Neural crest cell (in vitro differentiated cells): Measurements from ENCODE around the gene DYNLL2. TPM values are rescaled to one million over a fixed set of nuclear protein-coding genes. Genes with fewer than 3 reads are reported as not detected.

Experiments used
- DNase-seq: peaks from one replicate; pipeline ENCODE4 v3.0.0; 2021; ENCODE audit warnings: low read depth, mixed read lengths, low spot score
- H3K27ac Mint-ChIP-seq: one replicate; pipeline ENCODE4 v1.8.0; 2021; ENCODE audit warnings: mild to moderate bottlenecking, mixed read lengths; ENCODE audit not compliant: unreplicated experiment
- H3K27me3 Mint-ChIP-seq: 2 replicates; pipeline ENCODE4 v1.8.0; 2021; ENCODE audit warnings: low read depth, mild to moderate bottlenecking, mixed read lengths
- H3K36me3 Mint-ChIP-seq: 2 replicates; pipeline ENCODE4 v1.8.0; 2021; ENCODE audit warnings: low read depth, mild to moderate bottlenecking, mixed read lengths
- H3K4me1 Mint-ChIP-seq: 2 replicates; pipeline ENCODE4 v1.8.0; 2021; ENCODE audit warnings: mixed read lengths
- H3K4me3 Mint-ChIP-seq: one replicate; pipeline ENCODE4 v1.8.0; 2021; ENCODE audit warnings: mild to moderate bottlenecking, mixed read lengths
- H3K9me3 Mint-ChIP-seq: 2 replicates; pipeline ENCODE4 v1.8.0; 2021; ENCODE audit warnings: mixed read lengths
- CTCF ChIP-seq: fragments of 200-600 bp; sonication (generic); conservative IDR thresholded peaks from 2 replicates; pipeline ENCODE4 v1.5.0; 2021; ENCODE audit warnings: antibody characterized with exemption, mild to moderate bottlenecking
- total RNA-seq: library from RNA; stranded (reverse); gene quantifications from 2 replicates; pipeline ENCODE4 v1.2.1, GENCODE V29; 2021

DYNLL2 gene
- total RNA-seq, 1 donor from 2014 or later, result 95.9 TPM

- Mint-ChIP-seq H3K9me3 (no peaks in the 10 kb centered on the region), H3K36me3 (no peaks in the 10 kb centered on the region), H3K4me3 (no peak overlapping the region), H3K4me1 (peaks cover 15% of the 10 kb centered on the region), H3K27ac (no peak overlapping the region), H3K27me3 (no peaks in the 10 kb centered on the region)
- no peak for DNase-seq
- TF ChIP-seq CTCF, result no peak
These were observed 30.8 kb upstream of the DYNLL2 start for GRCh38 chr17:58052407-58052806.

DNA sequence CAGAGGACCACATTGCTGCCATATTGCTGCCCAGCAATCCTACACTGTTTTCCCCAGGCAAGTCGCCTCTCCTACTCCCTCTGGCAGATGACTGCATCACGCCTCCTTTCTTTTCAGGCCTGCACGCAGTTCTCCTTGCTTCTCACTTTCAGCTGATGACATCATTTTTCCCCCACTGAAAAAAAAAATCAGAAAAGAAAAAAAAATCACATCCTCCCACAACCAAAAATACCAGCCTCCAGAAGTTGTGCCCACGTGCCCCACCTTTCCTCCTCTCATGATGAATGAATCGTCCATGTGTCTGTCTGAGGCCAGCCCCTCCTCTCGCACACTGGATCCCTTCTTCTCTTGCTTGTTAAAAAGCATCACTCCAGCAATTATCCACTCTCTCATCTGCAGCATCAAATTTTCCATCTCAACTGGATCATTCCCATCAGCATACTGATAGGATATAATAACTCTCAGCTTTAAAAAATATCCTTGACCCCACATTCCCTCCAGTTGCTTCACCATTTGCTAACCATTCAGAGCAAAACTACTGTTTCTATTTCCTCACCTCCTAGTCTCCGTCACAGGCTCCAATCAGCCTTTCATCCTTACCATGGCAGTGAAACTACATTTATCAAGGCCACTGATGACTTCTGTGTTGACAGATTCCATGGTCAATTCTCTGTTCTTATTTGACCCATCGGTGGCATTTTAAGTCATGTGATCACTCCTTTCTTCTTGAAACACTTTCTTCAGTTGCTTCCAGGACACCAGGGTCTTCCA lies 30.1 kb upstream of the DYNLL2 start:
- no peaks in the 10 kb centered on the region for H3K27me3 Mint-ChIP-seq
- H3K4me3 Mint-ChIP-seq, result no peak overlapping the region

GRCh38 chr17:58054641-58055040 lies 28.6 kb upstream of the DYNLL2 start:
- H3K9me3 Mint-ChIP-seq, result no peaks in the 10 kb centered on the region
- no peaks in the 10 kb centered on the region for H3K27me3 Mint-ChIP-seq
- TF ChIP-seq CTCF, result no peak
- H3K4me1 Mint-ChIP-seq, result peaks cover 15% of the 10 kb centered on the region
- no peaks in the 10 kb centered on the region for H3K36me3 Mint-ChIP-seq
- no peak for DNase-seq
- H3K27ac Mint-ChIP-seq, result no peak overlapping the region
- no peak overlapping the region for H3K4me3 Mint-ChIP-seq

More for the DNA sequence above, 30.1 kb upstream of the DYNLL2 start:
- no peak for TF ChIP-seq CTCF
- no peak for DNase-seq
- H3K9me3 Mint-ChIP-seq, result no peaks in the 10 kb centered on the region
- H3K4me1 Mint-ChIP-seq, result peaks cover 15% of the 10 kb centered on the region
- no peak overlapping the region for H3K27ac Mint-ChIP-seq
- no peaks in the 10 kb centered on the region for H3K36me3 Mint-ChIP-seq

DNA sequence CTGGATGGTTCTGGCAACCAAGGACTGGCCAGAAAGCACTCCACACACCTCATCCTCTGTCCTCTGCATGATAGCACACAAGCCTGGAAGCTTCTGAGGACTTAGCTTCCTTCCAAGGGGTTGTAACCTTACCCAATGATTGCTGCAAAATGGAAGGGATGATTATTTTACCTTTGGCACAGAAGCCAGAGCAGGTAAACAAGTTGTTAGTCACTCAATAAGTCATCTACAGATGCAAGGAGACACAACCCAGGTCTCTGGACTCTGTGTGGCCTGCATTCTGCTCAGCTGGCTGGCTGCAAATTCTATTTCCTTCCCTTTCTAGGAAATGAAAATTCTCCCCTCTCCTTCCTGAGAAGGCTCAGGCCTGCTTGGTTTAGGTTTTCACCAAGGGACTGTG lies 26.7 kb upstream of the DYNLL2 start:
- TF ChIP-seq CTCF, result no peak
- Mint-ChIP-seq H3K4me1 (peaks cover 15% of the 10 kb centered on the region), H3K4me3 (no peak overlapping the region), H3K27ac (no peak overlapping the region), H3K27me3 (no peaks in the 10 kb centered on the region), H3K9me3 (no peaks in the 10 kb centered on the region), H3K36me3 (no peaks in the 10 kb centered on the region)
- DNase-seq, result no peak

DNA sequence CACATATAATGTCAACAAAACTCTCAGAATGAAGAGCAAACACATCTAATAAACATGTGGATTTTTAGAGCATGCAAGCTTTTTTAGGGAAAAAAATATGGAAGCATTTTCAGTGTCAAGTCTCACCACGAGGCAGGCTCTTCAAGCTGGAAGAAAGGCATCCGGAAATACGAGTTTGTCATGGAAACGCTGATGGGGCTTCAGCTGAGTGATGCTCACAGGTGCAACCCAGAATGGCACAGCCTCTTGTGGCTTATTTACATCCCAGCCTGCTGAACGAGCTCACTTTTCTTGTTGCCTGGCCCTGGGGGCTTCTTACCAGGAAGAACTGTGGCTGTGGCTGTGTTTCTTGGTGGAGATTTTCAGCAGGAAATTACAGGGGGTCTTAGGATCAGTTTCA lies 24.1 kb upstream of the DYNLL2 start:
- H3K4me1 Mint-ChIP-seq, result peaks cover 3% of the 10 kb centered on the region
- no peaks in the 10 kb centered on the region for H3K36me3 Mint-ChIP-seq
- no peaks in the 10 kb centered on the region for H3K9me3 Mint-ChIP-seq
- no peak for DNase-seq
- H3K27me3 Mint-ChIP-seq, result no peaks in the 10 kb centered on the region
- no peak for TF ChIP-seq CTCF
- H3K27ac Mint-ChIP-seq, result no peak overlapping the region
- H3K4me3 Mint-ChIP-seq, result no peak overlapping the region
